CD4-positive, alpha-beta T cell treated with Interleukin-1 beta for 1 hour (primary cell): ENCODE data around the gene GIGYF2.
"Not testable (repeated sequence)": the region's sequence is repeated elsewhere in the genome, so short reads cannot be mapped to it uniquely, and the experiment has no call there.

Experiments
- DNase-seq, 2 donors: peaks; one replicate each; pipeline ENCODE4 v3.0.0-alpha.2; 2020 to 2022

GIGYF2 gene

DNA sequence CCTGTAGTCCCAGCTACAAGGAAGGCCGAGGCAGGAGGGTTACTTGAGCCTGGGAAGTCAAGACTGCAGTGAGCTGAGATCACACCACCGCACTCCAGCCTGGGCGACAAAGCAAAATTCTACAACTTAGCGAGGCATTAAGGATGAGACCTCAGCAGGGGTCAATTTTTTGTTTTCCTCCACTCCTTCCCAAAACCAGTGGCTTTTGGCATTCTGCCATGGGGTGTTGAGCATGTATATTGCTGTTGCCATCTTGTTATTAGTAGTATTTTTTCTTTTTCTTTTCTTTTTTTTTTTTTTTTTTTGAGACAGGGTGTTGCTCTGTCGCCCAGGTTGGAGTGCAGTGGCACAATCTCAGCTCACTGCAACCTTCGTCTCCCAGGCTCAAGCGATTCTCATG, 8.9 kb upstream of the GIGYF2 start:
- DNase-seq, result no peak

DNA sequence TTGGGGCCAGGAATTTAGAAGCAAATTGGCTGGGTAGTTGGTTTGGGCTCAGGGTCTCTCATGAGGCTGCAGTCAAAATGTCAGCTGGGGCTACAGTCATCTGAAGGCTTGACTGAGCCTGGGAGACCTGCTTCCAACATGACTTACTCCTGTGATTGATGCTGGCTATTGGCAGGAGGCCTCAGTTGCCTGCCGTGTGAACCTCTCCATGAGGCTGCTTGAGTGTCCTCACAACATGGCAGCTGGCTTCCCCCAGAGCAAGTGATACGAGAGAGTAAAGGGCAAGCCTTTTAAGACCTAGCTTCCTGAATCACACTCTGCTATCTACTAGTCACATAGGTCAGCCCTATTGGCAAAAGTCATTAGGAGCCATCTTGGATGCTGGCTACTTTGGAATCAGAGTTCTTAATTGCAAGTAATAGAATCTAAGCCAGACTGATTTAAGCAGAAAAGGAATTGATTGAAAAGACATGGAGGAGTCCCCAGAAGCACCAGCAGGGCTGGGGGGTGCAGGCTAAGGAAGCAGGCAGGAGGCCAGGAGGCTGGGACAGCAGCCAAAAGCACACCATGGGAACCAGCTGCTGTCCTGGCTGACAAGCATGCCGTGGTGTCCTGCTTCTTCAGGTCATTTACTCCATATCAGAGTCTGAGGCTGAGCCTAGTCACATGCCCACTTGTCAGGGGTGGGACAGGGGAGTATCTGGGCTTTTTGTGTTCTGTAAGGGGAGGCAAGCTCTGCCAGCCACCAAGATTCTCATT, 7.8 kb upstream of the GIGYF2 start:
- no peak for DNase-seq

DNA sequence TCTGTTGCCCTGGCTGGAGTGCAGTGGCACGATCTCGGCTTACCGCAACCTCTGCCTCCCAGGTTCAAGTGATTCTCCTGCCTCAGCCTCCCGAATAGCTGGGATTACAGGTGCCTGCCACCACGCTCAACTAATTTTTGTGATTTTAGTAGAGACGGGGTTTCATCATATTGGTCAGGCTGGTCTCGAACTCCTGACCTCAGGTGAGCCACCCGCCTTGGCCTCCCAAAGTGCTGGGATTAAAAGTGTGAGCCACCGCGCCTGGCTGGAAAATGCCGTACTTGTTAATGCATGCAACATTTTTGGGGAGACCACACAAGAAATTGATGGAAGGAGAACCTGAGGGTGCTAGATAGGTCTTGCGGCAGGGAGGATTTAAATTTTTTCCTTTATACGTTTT, 6.0 kb upstream of the GIGYF2 start:
- DNase-seq, result not testable (repeated sequence)

GRCh38 chr2:232693344-232693743, 3.8 kb upstream of the GIGYF2 start:
- DNase-seq, result no peak

GRCh38 chr2:232696609-232697058, 497 bp upstream of the GIGYF2 start:
- DNase-seq, result no peak

GRCh38 chr2:232697807-232698110, 628 bp downstream of the GIGYF2 start:
- peak in 1 of 2 donors; percentile 26 for DNase-seq

DNA sequence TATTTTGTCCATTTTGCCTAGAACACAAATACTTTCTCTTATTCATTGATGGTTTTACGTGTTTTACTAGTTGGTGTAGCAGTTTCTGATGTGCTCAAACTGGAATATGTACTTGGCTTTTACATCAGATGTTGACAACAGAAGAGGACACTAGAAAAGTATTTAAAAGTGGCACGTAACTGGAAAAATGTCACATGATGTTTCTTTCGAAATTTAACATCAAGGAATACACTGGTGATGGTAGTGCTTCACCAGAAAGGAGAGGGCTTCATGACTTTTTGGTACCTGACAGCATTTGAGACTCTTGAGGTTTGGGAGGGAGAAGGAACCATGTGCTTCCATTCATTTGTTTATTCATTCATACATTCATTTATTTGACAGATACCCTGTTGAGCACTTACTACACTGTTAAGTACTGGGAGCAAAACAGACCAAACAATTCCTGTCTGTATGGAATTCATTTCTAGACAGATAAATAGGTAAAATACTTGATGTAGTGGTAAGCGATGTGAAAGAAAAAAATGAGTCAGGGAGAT, 1.5 kb downstream of the GIGYF2 start:
- DNase-seq, result no peak

DNA sequence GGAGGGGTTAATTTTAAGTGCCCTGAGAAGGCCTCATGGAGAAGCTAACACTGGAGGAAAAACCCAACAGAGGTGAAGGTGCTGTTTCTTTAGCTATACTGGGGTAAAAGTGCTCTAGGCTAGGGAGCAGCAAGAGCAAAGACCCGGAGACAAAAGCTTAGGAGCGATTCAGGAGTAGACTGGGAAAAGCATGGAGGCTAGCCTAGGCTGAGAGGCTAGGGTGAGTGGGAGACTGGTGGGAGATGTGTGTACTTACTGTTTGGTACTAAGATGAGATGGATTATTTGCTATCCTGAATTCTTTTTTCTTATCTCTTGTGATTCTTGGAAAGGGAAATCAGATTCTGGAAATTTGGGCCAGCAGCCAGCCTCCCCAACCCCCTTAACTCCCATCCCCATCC, 2.0 kb downstream of the GIGYF2 start:
- DNase-seq, result no peak

DNA sequence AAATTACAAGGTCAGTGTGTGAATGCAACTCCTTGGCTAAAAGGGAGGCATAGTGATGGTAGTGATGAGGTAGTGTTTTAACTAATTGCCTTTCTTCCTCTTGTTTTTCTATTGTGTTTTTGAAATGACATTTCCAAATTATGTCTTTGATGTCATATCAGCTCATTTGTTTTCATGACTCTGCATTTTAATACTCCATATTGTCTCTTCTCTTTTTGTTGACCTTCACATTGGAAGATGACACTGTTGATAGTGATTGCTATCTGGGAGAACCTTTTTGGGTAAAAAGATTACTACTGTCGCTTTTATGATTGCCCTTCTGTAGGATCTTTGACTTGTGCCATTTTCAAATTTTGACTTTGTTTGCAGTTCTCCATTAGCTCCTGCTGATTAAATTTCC, 3.0 kb downstream of the GIGYF2 start:
- DNase-seq, result no peak

DNA sequence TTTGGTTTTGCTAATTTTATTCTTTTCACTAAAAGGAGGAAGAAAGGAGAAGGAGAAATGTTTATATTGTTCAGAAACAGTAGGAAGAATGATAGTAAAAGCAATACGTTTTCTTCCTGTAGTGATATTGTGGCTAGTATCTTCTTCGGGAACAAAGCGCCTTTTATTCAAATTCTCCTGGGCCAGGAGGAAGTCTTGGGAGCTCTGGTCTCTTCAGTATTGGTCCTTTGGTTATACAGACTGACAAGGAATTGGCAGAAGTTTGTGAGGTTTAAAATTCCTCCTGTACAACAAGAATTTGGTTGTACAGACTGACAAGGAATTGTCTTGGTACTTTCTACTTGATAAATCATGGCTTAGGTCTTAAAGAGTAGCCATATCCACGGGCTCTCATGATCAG, 9.9 kb downstream of the GIGYF2 start:
- no peak for DNase-seq

DNA sequence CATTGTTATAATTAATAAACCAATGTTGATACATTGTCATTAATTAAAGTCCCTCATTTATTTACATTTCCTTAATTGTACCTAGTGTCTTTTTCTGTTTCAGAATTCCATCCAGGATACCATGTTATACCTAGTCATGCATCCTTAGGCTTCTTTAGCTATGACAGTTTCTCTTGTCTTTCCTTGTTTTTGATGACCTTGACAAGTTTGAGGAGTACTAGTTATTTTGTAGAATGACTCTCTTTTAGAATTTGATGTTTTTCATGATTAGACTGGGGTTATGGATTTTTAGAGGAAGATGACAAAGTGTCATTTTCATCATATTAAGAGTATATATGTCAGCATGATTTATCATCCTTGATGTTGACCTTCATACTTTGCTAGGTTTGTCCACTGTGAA, 16.4 kb downstream of the GIGYF2 start:
- DNase-seq, result no peak

DNA sequence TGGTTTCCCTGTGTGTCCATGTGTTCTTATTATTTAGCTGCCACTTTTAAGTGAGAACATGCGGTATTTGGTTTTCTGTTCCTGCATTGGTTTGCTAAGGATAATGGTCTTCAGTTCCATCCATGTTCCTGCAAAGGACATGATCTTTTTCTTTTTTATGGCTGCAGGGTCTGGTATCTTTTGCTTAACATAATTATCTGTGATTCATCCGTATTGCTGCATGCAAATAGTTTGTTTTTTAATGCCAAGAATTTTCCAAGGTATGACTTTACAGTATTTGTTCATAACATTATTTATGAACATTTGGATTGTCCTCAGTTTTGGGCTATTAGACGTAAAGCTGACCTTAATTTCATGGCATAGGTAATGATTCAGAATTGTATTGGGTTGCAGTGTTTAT, 17.8 kb downstream of the GIGYF2 start:
- no peak for DNase-seq

GRCh38 chr2:232720056-232720455, 22.9 kb downstream of the GIGYF2 start:
- DNase-seq, result not testable (repeated sequence)

GRCh38 chr2:232721261-232721660, 24.1 kb downstream of the GIGYF2 start:
- no peak for DNase-seq

DNA sequence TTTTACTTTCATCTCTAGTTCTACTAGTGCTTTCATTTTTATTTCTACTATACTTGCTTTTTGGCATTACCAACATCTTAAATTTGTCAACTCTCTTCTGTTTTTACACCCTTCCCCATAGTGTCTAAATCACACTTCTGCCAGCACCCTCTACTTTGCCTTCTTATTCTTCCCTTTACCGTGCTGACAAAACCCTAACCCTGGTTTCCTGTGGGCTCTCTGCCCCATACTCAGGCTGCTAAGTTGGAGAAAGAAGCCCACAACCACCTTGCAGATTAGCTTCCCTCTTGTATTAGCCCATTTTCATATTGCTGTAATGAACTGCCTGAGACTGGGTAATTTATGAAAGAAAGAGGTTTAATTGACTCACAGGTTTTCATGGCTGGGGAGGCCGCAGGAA, 24.8 kb downstream of the GIGYF2 start:
- DNase-seq, result no peak

GRCh38 chr2:232723027-232723426, 25.9 kb downstream of the GIGYF2 start:
- no peak for DNase-seq

- no peak for DNase-seq
Observed at GRCh38 chr2:232728785-232729184, 31.7 kb downstream of the GIGYF2 start.

DNA sequence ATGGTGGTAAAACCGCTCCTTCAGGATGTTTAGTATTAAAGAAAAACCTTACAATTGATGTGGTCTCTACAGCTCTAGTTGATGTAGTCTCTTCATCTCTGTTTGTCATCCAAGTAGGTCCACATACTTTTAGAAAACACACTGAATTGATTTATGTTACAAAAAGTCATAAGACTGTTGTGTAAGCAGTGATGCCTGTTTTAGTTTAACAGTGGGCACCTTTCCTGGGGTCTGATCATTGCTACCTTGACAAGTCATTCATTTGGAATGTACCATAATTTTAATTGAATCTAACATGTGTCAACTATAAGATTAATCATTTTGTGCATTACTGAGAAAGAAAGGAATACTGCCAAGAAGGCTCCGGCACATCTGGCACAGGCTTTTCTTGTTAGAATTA, 34.3 kb downstream of the GIGYF2 start:
- no peak for DNase-seq

- no peak for DNase-seq
Observed at GRCh38 chr2:232741294-232741693, 44.2 kb downstream of the GIGYF2 start.

GRCh38 chr2:232741972-232742371, 44.8 kb downstream of the GIGYF2 start:
- DNase-seq, result no peak

DNA sequence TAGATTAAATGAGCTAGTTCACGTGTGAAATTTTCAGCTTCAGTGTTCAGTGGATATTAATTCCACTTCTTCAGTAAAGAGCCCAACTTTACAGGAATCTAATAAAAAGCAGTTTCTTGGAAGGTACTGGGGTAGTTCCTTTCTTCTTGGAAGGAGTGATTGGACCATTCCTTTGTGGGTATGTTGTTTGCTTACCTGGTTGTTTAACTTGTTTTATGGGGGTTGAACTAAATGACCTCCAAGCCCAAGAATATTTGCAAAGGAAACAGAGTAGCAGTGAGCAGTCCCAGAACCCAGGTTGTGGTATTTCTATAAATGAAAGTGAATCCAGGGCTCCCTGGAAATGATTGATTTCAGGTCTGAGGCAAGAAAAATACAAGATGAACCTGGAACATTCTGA, 47.8 kb downstream of the GIGYF2 start:
- no peak for DNase-seq

- no peak for DNase-seq
Observed at GRCh38 chr2:232748038-232748437, 50.9 kb downstream of the GIGYF2 start.

- DNase-seq, result no peak
Observed at GRCh38 chr2:232749331-232749730, 52.2 kb downstream of the GIGYF2 start.

DNA sequence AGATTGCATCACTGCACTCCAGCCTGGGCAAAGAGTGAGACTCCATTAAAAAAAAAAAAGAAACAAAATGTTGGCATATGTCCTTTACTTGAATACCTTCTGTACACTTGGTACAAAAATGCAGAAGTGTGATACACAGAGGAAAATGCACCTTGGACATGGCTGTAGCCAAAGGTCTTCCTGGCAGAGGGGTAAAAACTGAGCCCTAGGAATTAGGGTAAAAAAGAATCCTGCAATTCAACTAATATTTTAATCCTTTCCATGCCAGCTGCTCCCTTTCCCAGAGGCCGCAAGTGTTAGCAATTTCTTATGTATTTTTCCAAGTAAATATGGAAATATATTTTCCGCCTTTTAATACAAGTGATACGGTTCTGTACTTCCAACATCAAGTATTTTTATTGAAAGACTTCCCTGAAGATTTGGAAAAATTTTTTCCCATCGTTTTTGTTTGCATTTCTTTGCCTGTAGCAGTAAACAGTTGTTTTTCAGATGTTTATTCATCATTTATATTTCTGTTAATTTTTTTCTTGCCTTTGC, 53.1 kb downstream of the GIGYF2 start:
- no peak for DNase-seq

- DNase-seq, result no peak
Observed at GRCh38 chr2:232757905-232758304, 60.8 kb downstream of the GIGYF2 start.
